ENCODE data around the gene LGR6.
"Not testable (repeated sequence)": the region's sequence is repeated elsewhere in the genome, so short reads cannot be mapped to it uniquely, and the experiment has no call there.

Gene LGR6

GRCh38 chr1:202193614-202194327 is at the start of gene LGR6:
Gene LGR6, plus strand, starts transcription at chr1:202193799. Its CDS starts 191 bp downstream, at chr1:202193990.
- H3K4me3 ChIP-seq (ENCODE audit: severe bottlenecking): peak within 1 kb of the TSS; percentile 7
- no peaks in the 10 kb centered on the region for H3K36me3 ChIP-seq (ENCODE audit: low read depth)
- H3K4me1 ChIP-seq (ENCODE audit: insufficient read depth, poor library complexity, severe bottlenecking): peaks cover under 1% of the 10 kb centered on the region
- H3K27me3 ChIP-seq (ENCODE audit: insufficient read depth, poor library complexity, severe bottlenecking): peaks cover 3% of the 10 kb centered on the region
- no peak for TF ChIP-seq CTCF (IDR thresholded peaks at IDR 0.05; ENCODE audit: poor library complexity, severe bottlenecking)
- ATAC-seq (ENCODE audit: low read depth) (peak; percentile 22; the same call in 2 of the 3 replicates), DNase-seq (ENCODE audit: low spot score) (no peak)
- H3K27ac ChIP-seq (ENCODE audit: poor library complexity, severe bottlenecking): no peak within 1 kb of the TSS
- no peaks in the 10 kb centered on the region for H3K9me3 ChIP-seq (ENCODE audit: severe bottlenecking)

GRCh38 chr1:202144402-202145067 is 49.1 kb upstream of the LGR6 start, which contains the start of gene ARL8A:
Gene ARL8A, minus strand, starts transcription at chr1:202144737. Its CDS starts 165 bp downstream, at chr1:202144572.
- ATAC-seq (ENCODE audit: low read depth) (peak; percentile 66), DNase-seq (ENCODE audit: low spot score) (no peak)
- Histone ChIP-seq H3K4me3 (ENCODE audit: severe bottlenecking) (peak within 1 kb of the TSS; percentile 91), H3K9me3 (ENCODE audit: severe bottlenecking) (no peaks in the 10 kb centered on the region), H3K27me3 (ENCODE audit: insufficient read depth, poor library complexity, severe bottlenecking) (no peaks in the 10 kb centered on the region), H3K27ac (ENCODE audit: poor library complexity, severe bottlenecking) (peak within 1 kb of the TSS; percentile 72), H3K36me3 (ENCODE audit: low read depth) (peaks cover 6% of the 10 kb centered on the region; the same call in 1 of the 2 replicates), H3K4me1 (ENCODE audit: insufficient read depth, poor library complexity, severe bottlenecking) (no peaks in the 10 kb centered on the region)
- no peak for TF ChIP-seq CTCF (IDR thresholded peaks at IDR 0.05; ENCODE audit: poor library complexity, severe bottlenecking)

- H3K36me3 ChIP-seq (ENCODE audit: low read depth): peaks cover 6% of the 10 kb centered on the region; the same call in 1 of the 2 replicates
- DNase-seq (ENCODE audit: low spot score) (no peak), ATAC-seq (ENCODE audit: low read depth) (peak; percentile 51)
- no peaks in the 10 kb centered on the region for H3K9me3 ChIP-seq (ENCODE audit: severe bottlenecking)
- H3K4me3 ChIP-seq (ENCODE audit: severe bottlenecking): peak overlapping the region; percentile 91
- TF ChIP-seq CTCF (IDR thresholded peaks at IDR 0.05; ENCODE audit: poor library complexity, severe bottlenecking): no peak
- H3K4me1 ChIP-seq (ENCODE audit: insufficient read depth, poor library complexity, severe bottlenecking): no peaks in the 10 kb centered on the region
- no peaks in the 10 kb centered on the region for H3K27me3 ChIP-seq (ENCODE audit: insufficient read depth, poor library complexity, severe bottlenecking)
- H3K27ac ChIP-seq (ENCODE audit: poor library complexity, severe bottlenecking): peak overlapping the region; percentile 72
These were observed 48.4 kb upstream of the LGR6 start for GRCh38 chr1:202145068-202145743.

- H3K27me3 ChIP-seq (ENCODE audit: insufficient read depth, poor library complexity, severe bottlenecking); H3K27ac ChIP-seq (ENCODE audit: poor library complexity, severe bottlenecking); H3K4me1 ChIP-seq (ENCODE audit: insufficient read depth, poor library complexity, severe bottlenecking); H3K4me3 ChIP-seq (ENCODE audit: severe bottlenecking); ATAC-seq (ENCODE audit: low read depth); DNase-seq (ENCODE audit: low spot score); H3K36me3 ChIP-seq (ENCODE audit: low read depth); H3K9me3 ChIP-seq (ENCODE audit: severe bottlenecking): not testable (repeated sequence)
These were observed 47.9 kb upstream of the LGR6 start for GRCh38 chr1:202145744-202146140.

- Histone ChIP-seq H3K27me3 (ENCODE audit: insufficient read depth, poor library complexity, severe bottlenecking) (no peaks in the 10 kb centered on the region), H3K27ac (ENCODE audit: poor library complexity, severe bottlenecking) (no peak overlapping the region), H3K4me3 (ENCODE audit: severe bottlenecking) (no peak overlapping the region), H3K4me1 (ENCODE audit: insufficient read depth, poor library complexity, severe bottlenecking) (no peaks in the 10 kb centered on the region), H3K9me3 (ENCODE audit: severe bottlenecking) (no peaks in the 10 kb centered on the region), H3K36me3 (ENCODE audit: low read depth) (peaks cover 6% of the 10 kb centered on the region; the same call in 1 of the 2 replicates)
- ATAC-seq (ENCODE audit: low read depth) (no peak), DNase-seq (ENCODE audit: low spot score) (no peak)
- no peak for TF ChIP-seq CTCF (IDR thresholded peaks at IDR 0.05; ENCODE audit: poor library complexity, severe bottlenecking)
These were observed 47.3 kb upstream of the LGR6 start for GRCh38 chr1:202146279-202146678.

All from RWPE2 (cell line).